RWPE1 (cell line): ENCODE data around the gene IFT52.

ENCODE experiments used
- CTCF ChIA-PET: fragments of 350-600 bp; sonication (Branson Sonifier 250); formaldehyde crosslinking; extraction: SDS; loops from one replicate; lab custom pipeline; 2021; lab: Yijun Ruan, JAX
- POLR2A ChIA-PET: fragments of 400-600 bp; formaldehyde crosslinking; extraction: SDS; loops from one replicate; lab custom pipeline; 2020; ENCODE audit warnings: antibody characterized with exemption; ENCODE audit not compliant: low non-redundant PET; lab: Yijun Ruan, JAX
- DNase-seq: peaks from one replicate; pipeline ENCODE4 v3.0.0; 2012; ENCODE audit warnings: low spot score
- H3K27ac ChIP-seq: fragments of 450-650 bp; 2 replicates; pipeline ENCODE4 v1.5.1; 2017
- CTCF ChIP-seq: fragments of 450-650 bp; conservative IDR thresholded peaks from 2 replicates; pipeline ENCODE4 v1.5.1; 2017; ENCODE audit warnings: low read depth, mild to moderate bottlenecking

Gene IFT52

GRCh38 chr20:43571310-43571709, 19.4 kb upstream of the IFT52 start:
- H3K27ac ChIP-seq: no peak overlapping the region
- POLR2A ChIA-PET: no interaction called here
- DNase-seq: peak; percentile 32
- CTCF ChIA-PET: interaction anchor here (0.6 to 0.9 kb wide), 2 partner anchors 33 to 401 kb away, joined by 3 read pairs; no protein-coding TSS in a partner anchor
- no peak for TF ChIP-seq CTCF

- no peak for TF ChIP-seq CTCF
- POLR2A ChIA-PET: no interaction called here
- no peak for DNase-seq
- CTCF ChIA-PET: interaction anchor here (0.6 to 0.9 kb wide), 2 partner anchors 34 to 402 kb away, joined by 3 read pairs; no protein-coding TSS in a partner anchor
- H3K27ac ChIP-seq: no peak overlapping the region
Measured at GRCh38 chr20:43571771-43572170, 19.0 kb upstream of the IFT52 start.

DNA sequence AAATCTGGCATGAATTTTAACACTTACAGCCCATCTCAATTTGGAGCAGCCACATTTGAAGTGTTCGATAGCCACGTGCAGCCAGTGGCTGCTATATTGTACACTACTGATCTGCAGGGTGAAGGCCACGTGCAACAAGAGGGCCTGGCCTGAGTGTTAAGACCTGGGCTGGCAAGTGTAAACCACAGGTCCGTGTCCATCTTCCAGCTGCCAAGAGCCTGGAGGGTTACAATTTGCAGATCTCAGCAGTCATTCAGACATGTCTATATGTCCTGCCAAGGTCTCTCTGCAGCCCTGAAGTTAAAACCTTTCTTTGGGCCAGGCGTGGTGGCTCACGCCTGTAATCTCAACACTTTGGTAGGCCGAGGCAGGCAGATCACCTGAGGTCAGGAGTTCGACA, 17.8 kb upstream of the IFT52 start:
- no peak for DNase-seq
- TF ChIP-seq CTCF: no peak
- ChIA-PET CTCF (no interaction called here), POLR2A (no interaction called here)
- no peak overlapping the region for H3K27ac ChIP-seq

DNA sequence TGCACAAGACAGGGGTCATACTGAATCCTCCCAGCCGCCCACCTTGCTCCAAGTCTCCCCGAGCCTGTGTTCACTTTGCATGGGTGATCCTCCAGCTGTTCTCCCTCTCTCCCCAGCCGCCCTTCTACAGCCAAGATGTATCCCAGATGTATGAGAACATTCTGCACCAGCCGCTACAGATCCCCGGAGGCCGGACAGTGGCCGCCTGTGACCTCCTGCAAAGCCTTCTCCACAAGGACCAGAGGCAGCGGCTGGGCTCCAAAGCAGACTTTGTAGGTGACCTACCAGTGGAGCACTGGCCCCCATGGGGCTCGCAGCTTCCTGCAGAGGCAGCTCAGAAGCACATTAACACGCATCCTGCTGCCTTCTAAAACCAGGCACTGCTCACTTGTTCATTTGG, 14.6 kb upstream of the IFT52 start:
- DNase-seq: no peak
- H3K27ac ChIP-seq: no peak overlapping the region
- no peak for TF ChIP-seq CTCF
- ChIA-PET CTCF (interaction anchor here (0.6 to 1.1 kb wide), 2 partner anchors 9 to 47 kb away, joined by 3 read pairs; no protein-coding TSS in a partner anchor), POLR2A (no interaction called here)

GRCh38 chr20:43579861-43580793, 10.6 kb upstream of the IFT52 start:
- no peak overlapping the region for H3K27ac ChIP-seq
- POLR2A ChIA-PET: interaction anchor here (0.6 kb wide), 1 partner anchor 11 kb away, joined by 3 read pairs; no protein-coding TSS in a partner anchor
- CTCF ChIA-PET: interaction anchor here (0.7 kb wide), 1 partner anchor 238 kb away, joined by 3 read pairs; no protein-coding TSS in a partner anchor
- DNase-seq: no peak
- no peak for TF ChIP-seq CTCF

- CTCF ChIA-PET: interaction anchor here (0.6 to 1.9 kb wide), 3 partner anchors 13 to 497 kb away, joined by 3 to 9 read pairs (median 3); no protein-coding TSS in a partner anchor
- DNase-seq: no peak
- H3K27ac ChIP-seq: peak overlapping the region; percentile 34
- TF ChIP-seq CTCF: no peak
- POLR2A ChIA-PET: no interaction called here
Measured at GRCh38 chr20:43583133-43583864, 7.4 kb upstream of the IFT52 start.
